Mesenteric fat pad (tissue), 1 donor: ENCODE measurements around the gene SEMA3E. TPM values are rescaled to one million over a fixed set of nuclear protein-coding genes. Genes with fewer than 3 reads are reported as not detected.

Source experiments
- DNase-seq: peaks from one replicate; pipeline ENCODE4 v3.0.0-alpha.2; 2020; ENCODE audit warnings: low spot score
- total RNA-seq: library from RNA; stranded (reverse); fragmentation: NEBNext Ultra II Directional; extraction: Animal tissue kit (Norgen Biotek cat#: 25700); gene quantifications from one replicate; pipeline ENCODE4 v1.2.1, GENCODE V29; 2021
- donor health status: DM: yes; HTN: yes; CAD: no.

SEMA3E gene
- total RNA-seq, 1 donor from 2014 or later = 3.2 TPM

DNA sequence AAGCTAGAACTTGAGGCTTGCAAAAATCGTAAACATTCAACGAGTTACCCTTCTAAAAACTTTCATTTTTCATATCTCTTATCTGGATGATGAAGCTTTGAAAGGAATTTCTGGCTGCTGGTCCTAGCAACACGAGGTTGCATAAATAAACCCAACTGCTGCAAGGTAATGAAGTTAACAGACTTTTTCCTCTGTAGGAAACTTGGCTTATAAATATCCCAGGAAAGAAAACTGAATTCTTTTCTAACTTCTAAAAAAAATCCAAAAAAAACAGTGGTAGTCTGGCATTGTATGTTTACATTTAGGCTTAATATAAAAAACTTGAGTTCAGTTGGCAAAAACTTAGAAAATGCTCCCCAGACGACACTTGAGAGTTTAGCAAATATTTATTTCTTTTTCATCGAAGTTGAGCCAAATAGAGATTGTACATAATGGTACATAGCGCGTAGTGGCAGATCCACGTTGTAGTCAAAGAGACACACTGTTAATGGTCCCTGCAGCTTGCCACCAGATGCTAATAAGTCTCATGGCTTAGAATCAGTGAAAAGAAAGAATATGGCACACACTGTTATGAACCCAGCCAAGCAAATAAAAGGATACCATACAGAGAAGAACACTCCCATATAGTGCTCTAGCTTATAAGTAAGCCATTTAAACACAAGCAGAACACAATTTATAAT is 285.9 kb downstream of the SEMA3E start:
- no peak for DNase-seq

DNA sequence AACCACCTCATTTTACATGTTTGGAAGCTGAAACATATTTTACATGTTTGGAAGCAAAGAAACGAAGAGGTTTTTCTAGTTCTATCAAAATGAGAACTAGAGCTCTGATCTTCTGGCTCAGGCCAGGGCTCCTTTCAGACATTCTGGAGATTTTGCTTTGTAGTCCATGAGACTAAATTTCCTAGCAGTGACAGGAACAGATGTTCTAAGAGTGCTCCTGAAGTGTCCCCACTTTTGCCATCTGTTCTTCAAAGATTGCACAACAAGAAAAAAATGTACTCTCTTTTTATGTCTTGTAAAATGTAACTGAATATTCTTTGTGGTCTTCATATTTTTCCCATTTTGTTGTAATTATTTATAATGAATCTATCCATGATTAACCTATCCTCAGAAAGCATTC is 289.8 kb downstream of the SEMA3E start:
- no peak for DNase-seq

DNA sequence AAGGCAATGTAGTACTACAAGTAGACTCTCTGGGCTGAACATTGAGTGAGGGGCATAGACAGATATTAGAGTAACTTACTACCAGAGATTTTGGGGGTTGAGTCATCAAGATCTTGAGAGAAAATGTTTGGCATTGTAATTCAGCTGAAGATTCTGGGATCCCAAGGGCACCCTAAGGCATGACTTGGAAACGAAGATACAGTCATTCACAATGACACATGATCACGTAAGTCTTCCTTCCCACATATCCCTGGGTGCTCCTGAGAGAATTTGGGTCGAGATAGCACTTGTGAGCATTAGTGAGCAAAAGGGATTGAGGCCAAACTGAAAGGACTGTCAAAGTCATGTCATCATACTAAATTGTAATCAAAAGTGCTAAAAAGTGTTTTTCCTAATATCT is 293.8 kb downstream of the SEMA3E start:
- no peak for DNase-seq

DNA sequence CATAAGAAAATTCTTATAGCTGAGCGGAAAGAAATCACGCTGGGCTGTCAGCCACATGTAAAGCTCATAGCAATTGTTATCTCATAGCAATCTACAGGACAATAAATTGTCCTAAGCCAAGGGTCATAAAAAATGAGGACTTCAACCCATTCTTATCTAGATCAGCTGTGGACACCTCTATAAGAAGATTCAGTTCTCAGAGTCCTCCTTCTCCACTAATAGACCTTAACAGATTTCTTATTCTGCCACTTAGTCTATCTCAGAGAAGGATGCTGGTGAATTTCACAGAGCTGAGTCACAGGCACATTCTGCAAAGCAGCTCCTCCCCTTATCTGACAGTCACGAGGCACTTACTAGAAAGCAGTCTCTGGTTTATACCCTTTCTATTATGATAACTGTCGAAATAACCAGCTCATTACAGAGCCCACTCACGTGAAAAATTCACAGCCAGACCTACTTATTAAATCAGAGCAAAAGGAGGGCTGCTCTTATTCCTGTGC is 300.9 kb downstream of the SEMA3E start:
- no peak for DNase-seq

DNA sequence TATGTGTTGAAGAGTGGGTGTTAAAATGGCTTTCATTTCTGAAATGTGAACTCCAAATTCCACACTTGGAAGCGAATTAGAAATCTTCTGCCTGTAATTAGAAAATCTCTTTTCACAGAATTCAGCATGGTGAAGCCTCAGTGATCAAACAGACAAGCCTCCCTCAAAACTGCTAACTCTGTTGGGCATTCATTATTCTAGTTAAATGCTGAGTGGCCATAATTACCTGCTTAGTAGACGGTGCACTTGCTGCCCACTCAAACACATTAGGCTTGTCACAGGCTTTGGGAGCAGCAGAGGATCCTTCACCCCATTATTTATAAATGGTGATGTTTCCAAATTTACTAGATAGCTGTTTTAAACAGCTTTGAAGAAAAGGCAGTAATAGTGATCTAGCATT is 309.0 kb downstream of the SEMA3E start:
- no peak for DNase-seq

DNA sequence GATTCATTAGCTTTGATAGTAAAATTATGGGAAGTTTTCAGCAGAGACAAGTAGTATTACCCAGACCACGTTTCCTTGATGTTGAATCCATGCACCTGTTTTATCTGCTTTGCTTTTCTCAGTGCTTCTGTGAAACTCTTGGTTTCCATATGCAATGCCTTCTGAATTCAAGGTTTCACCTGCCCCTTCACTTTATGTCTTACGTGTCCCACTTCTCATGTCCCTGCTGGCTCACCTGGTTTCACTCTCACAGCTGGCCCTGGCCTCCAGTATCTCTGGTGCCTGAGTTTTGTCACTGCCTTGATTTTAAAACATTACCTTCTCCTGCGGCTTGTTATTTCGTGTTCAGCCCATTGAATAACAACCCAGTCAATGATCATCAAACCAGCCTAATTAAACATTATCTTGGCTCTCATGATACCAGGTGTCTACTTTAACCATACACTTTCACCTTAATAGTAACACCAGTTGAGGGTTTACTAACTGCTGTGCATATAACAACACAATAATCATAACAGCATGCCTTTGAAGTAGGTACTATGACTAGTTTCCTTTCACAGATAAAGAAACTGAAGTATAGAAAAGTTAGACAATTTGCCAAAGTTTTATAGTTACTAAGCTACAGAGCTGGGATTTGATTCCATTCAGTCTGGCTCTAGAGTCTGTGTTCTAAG is 310.5 kb downstream of the SEMA3E start:
- no peak for DNase-seq

DNA sequence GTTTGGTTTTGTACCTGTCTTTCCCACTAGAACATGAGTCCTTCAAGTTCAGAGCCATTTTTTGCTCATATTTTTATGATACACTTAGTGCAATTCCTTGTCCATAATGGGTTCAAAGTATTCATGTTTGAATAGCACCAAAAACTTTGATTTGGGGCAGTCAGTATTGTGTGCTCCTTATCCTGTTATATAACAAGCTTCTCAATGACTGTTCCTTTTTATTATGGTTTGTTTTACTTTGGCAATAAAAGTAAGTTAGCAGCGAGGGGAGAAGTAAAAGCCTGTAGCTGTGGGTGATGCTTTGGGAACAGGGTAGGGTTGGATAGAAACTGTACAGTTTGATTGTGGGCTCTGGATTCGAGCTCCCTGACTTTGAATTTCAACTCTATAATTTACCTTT is 311.9 kb downstream of the SEMA3E start:
- DNase-seq = no peak

DNA sequence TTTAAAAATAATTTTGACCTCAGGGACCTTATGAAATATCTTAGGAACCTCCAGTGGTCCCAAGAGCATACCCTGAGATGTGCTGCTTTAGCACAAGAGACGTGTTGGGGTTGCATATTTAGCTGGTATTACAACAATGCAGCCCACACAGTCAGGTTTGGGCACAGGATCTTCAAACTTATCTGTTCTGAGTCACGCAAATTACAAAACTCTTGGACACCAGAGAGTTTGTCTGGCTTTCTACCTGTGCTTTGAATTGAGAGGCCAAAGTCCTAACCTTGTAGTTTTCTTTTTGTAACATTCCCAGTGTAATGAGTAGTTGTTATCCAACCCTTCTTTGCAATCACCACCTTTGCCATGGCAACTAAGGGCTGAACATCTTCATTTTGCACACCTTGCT is 322.7 kb downstream of the SEMA3E start:
- DNase-seq = no peak

DNA sequence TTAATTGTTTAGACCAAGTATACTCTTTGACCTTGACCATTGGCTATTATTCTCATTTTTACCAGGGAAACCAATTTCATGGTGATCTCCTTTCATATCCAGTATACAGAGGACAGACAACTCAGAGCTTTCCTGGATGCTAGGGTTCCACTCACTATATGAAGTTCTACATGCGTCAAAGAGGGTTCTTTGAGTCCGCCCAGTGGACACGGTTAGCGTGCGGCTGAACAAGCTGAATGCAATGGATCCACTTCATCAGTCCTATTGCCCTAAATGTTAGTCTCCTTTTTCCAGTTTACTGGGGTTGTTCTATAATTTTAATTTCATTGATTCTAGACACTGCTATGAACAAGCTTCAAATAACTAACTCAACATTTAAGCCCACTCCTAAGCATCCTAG is 323.9 kb downstream of the SEMA3E start:
- DNase-seq = no peak

DNA sequence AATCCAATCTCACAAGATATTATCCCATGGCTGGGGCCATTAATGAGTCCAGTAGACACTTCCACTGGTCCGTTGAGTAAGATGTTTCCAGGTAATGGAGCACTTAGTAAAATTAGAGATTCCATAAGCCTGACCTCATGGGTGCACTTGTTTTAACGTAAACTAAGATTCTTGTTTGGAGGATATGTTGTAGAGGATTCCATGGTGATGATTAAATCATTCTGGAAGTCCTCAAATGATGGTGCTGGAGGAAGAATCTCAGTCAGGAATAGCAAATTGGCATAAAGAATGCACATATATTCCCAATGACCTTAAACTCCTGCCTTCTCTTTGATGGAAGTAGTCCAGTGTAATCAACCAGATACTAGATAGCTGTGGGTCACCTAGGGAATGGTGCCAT is 324.3 kb downstream of the SEMA3E start:
- DNase-seq = no peak

DNA sequence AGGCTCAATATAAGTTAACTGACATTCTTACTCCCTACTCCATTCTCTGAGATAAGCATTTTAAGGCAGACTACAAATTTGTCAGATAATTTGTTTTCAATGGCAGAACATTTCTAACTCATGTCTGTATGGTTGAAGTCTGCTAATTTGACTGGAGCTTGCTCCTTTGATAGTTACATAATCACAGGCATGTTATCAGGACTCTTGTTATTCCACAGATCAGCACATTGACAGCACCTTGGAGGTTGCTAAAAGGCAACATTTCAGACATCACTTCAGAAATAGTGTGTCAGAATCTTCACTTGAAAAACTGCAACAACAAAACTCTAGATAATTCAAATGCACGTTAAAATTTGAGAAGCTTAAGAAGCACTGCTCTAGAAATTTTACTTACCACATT is 327.9 kb downstream of the SEMA3E start:
- no peak for DNase-seq

DNA sequence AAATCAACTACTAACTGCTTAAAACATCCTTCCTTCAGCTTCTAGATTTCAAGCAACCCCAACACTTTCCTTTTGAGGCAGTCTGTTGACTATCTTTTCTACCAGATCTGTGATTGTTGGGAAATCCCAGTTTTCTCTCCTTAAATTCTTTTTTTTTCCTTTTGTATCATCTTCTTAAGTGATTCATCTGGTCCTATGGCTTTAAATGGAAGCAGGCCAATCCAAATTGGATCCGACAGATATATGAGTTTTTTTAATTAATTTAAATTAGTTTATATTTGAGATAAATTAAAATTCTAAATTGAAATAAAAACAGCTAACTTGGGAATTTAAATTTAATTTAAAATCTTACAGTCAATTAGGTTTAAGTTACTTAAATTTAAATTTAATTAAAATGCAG is 335.0 kb downstream of the SEMA3E start:
- no peak for DNase-seq
